Measurements from ENCODE around the gene CWC22.

GRCh38 chr2:179981085-179981484 lies 26.0 kb downstream of the CWC22 start:
- no peak for TF ChIP-seq CTCF (IDR thresholded peaks at IDR 0.05)
- no peak for TF ChIP-seq EZH2 (IDR thresholded peaks at IDR 0.05; ENCODE audit: borderline replicate concordance, insufficient read depth, low read depth, low read length, poor library complexity, severe bottlenecking)
